HG02610 (cell line): ENCODE data around the gene USPL1.
A peak's percentile ranks its signal among the peaks of the same experiment; 100 is the strongest.
"Not testable (repeated sequence)": the region's sequence is repeated elsewhere in the genome, so short reads cannot be mapped to it uniquely, and the experiment has no call there.

ENCODE experiments used
- ATAC-seq: cut with Tn5 transposase; IDR thresholded peaks from one replicate; pipeline ENCODE4 v1.9.1; 2021; ENCODE audit warnings: mild to moderate bottlenecking, moderate library complexity; ENCODE audit not compliant: unreplicated experiment

USPL1 gene

DNA sequence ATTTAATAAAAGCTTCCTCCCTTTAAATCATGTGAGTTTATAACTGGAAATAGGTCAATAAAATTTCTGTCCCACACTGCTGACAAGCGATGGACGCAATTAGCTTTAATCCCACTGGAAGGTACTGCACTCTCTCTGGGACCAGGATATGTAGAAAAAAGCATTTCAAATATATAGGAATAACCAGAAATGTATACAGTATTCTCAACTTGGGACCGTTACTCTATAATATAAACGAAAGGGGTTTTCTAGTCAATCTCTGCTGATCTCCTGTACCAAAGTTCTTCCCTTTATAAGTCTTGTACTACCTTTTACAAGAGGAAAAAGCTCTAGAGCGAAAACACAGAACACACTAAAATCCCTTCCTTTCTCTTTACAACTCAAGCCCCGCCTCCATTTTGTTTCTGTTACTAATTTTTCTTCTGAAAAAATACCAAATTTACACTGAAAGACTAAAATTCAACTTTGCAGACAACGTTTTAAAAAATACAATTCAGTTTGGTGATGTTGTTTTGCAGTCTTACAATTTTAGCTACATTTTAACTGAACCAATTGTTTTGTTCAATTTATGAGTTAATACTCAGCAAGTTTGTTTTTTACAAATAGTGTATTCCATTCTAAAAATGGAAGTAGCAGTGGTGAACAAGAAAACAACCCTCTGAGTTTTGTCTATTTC lies 1.7 kb upstream of the USPL1 start:
- no peak for ATAC-seq

DNA sequence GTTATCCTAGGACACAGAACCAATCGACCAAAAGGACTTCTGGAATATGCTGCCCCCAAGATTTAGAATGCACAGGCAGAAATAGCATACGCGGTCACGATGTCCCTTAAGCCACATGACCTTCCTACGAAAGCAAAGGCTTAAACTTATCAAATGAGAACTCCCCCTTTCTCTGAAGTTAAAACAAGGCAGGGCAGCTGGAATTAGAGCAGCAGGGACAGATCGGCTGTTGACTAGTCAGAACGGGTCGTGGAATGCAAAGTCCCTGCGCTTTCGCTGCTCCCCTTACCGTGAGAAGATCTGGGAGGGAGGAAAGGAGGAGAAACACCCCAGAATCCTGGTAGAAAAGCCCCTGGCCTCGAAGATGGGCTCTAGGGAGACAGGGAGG lies 799 bp upstream of the USPL1 start:
- peak; percentile 35 for ATAC-seq

DNA sequence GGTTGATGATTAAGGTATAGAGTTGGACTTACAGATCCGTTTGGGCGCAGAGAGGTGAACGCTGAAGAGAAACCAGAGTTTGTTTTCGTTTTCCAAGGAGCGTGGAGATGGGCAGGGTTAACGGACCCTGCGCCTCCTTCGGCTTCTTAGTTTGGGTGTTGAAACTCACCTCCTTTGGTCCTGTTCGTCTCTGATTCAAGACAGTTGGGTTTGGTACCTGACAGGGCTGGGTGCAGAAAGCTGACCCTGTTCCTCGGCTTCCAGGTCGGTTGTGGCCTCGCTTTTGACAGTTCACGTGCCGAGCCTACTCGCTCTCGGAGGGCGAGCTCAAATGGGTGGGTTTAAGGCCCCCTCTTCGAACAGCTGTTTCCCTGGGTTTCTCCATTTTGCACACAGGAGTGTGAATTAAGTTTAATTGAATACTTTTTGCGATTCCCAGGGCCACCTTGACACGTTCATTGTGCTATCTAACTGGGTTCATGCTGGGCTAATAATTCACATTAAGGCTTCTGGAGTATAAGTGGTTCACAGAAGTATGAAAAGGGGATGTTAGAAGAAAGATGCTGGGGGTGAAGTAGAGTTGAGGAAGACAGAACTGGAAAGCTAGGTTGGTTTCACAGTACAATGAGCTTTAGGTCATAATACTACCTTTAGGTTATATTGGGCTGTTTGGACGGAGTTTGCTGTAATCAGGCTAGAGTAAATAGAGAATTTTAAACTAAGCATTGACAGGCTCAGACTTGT lies 638 bp downstream of the USPL1 start:
- no peak for ATAC-seq

GRCh38 chr13:30618930-30619279 lies 1.2 kb downstream of the USPL1 start:
- no peak for ATAC-seq

- ATAC-seq = no peak
Observed at GRCh38 chr13:30619731-30620130, 2.0 kb downstream of the USPL1 start.

- ATAC-seq = no peak
Observed at GRCh38 chr13:30620941-30621340, 3.2 kb downstream of the USPL1 start.

DNA sequence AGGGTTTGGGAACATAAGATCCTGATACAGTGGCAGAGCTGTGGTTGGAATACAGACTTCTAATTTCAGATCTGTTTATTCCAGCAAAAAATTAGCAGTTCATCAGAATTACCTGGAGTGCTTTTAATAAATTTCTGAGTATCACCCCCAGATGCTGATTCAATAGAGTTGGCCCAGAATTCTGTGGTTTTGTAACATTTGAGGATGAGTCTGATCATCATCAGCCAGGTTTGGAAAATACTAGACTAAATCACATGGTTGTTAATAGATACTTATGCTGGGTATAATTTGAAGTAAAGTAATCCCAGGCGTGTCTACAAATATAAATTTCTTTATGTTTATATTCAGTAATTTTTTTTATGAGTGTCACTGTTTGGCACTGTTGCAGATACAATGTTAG lies 4.8 kb downstream of the USPL1 start:
- ATAC-seq = no peak

- ATAC-seq = no peak
Observed at GRCh38 chr13:30623392-30623791, 5.7 kb downstream of the USPL1 start.

- no peak for ATAC-seq
Observed at GRCh38 chr13:30624630-30625029, 6.9 kb downstream of the USPL1 start.

DNA sequence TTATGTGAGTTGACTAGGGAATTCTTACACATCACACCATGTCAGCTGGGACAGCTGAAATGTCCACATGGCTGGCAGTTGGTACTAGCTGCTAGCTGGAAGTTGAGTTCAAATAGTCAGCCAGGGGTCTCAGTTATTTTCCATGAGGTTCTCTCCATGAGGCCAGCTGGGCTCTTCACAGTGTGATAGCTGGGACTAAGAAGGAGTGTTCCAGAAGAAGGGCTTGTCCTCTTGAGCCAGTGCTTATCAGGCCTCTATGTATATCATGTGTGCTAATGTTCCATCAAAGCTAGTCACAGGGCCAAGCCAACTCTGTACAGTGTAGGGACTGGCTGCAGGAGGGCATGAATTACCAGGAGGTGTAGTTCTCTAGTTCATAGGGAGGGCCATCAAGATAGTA lies 11.8 kb downstream of the USPL1 start:
- ATAC-seq = no peak

DNA sequence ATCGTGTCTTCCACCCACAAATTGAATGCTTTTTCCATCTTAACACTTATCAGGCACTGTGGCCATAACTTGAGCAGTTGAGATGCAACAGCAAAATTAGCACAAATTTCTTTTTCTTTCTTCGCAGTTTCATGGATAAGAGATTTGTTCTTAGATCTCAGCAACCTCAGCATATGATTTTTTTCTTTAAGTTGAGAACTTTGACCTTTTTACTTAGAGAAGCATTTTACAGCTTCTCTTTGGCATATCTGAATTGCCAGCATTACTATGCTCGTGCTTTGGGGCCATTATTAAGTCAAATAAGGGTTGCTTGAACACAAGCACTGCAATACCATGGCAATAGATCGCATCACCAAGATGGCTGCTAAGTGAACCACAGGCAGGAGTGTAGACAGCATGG lies 16.1 kb downstream of the USPL1 start:
- ATAC-seq = no peak

GRCh38 chr13:30634838-30635237 lies 17.1 kb downstream of the USPL1 start:
- ATAC-seq = no peak

DNA sequence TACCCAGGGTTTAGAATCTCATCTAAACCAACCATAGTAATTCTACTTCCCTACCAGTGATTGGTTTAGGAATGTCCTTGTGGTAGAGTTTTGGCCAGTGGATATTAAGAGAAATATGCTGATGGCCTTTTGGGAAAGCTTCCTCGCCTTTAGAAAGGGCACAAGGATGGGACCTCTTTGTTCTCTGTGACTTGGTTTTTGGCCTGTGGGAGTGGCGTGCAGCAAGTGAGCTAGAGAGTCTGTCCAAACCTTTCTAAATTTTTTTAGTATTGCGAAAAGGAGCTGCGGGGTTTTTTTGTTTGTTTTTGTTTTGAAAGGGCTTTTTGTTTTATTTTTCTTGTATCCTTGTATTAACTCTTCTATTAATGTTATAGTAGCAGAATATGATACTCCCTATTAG lies 20.6 kb downstream of the USPL1 start:
- no peak for ATAC-seq

DNA sequence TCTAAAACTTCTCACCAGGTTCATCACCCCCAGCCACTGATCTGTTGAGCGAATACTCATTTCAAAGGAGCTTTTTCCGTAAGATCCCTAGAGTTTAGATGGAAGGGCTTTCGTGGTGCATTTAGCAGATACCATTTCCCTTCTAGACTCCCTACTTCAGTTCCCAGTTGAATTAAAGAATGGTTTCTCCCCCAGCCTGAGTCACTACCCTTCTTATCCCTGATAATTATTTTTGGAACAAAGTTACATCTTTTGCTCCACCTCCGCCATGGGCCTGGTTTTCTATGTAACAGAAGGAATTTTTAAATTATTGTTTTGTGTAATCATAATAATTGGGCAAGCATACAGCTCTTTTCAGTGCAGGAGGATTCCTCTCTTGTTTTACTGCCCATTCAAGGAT lies 22.0 kb downstream of the USPL1 start:
- no peak for ATAC-seq

DNA sequence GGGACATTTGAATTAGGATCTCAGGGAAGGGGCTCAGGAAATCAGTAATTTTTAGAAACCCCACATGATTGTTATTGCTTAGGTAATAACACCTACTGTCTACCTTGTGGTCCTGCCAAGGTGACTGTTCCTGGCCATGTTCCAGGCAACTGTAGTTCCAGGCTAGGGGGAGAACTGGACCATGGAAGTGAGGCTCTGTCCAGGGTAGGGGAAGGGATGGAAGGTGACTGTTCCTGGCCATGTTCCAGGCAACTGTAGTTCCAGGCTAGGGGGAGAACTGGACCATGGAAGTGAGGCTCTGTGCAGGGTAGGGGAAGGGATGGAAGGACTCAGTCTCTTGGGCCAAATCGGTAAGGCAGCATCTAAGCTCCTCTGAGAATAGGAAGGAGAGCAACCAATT lies 23.5 kb downstream of the USPL1 start:
- ATAC-seq = not testable (repeated sequence)

- no peak for ATAC-seq
Observed at GRCh38 chr13:30645629-30646028, 27.9 kb downstream of the USPL1 start.

GRCh38 chr13:30647420-30647819 lies 29.7 kb downstream of the USPL1 start:
- no peak for ATAC-seq

- no peak for ATAC-seq
Observed at GRCh38 chr13:30647824-30648521, 30.3 kb downstream of the USPL1 start.

DNA sequence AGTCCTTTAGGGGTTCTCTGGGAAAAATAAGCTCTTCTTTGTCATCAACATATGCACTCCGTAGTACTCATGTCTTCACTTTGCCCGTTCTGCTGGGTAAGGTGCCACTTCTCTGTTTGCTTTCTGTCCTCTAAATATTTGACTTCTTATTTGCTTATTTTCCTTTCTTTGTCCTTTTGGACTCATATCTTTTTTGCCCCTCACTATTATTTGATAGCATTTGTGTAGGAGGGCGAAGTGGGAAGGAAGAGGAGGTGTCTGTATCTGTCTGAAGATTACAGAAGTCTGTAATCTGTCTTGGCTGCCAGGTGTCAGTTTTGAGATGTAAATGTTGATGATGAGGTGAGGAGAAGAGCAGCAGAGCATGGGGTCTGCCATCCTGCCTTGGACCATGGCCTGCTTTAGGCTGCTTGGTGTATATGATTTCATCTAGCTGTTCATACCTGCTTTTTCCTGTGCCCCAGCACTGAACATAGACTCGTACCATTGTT lies 30.8 kb downstream of the USPL1 start:
- ATAC-seq = no peak

DNA sequence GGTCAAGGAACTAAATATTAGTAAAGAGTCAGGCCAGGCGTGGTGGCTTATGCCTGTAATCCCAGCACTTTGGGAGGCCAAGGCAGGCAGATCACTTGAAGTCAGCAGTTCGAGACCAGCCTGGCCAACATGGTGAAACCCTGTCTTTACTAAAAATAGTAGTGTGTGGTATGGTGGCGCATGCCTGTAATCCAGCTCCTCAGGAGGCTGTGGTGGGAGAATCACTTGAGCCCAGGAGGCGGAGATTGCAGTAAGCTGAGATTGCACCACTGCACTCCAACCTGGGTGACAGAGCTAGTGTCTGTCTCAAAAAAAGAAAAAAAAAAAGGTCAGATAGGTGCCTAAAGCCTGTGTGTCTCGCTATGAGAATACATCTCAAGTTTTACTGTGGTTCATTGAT lies 33.9 kb downstream of the USPL1 start:
- not testable (repeated sequence) for ATAC-seq

- ATAC-seq = no peak
Observed at GRCh38 chr13:30652746-30653386, 35.1 kb downstream of the USPL1 start.

DNA sequence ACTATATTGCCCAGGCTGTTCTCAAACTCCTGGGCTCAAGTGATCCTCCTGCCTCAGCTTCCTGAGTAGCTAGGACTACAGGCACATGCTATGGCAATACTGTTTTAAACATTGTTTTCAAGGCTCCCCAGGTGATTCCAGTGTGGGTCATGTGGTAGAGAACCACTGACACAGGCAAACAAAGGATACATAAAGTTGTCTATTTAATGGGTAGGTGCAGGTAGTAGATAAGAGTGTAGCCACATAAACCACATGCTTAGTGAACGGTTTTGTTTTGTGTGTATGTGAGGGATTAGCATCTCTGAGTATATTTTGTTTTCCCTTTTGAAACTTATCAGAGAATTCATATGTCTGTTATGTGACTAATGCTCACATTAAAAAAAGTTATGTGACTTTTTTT lies 36.7 kb downstream of the USPL1 start:
- ATAC-seq = peak; percentile 87
